Rectal smooth muscle tissue (tissue), 1 donor: ENCODE data around the gene RARG.

Experiments
- H3K27ac ChIP-seq: one replicate; pipeline ENCODE4 v1.7.0; 2013; ENCODE audit warnings: low read depth, low read length, inconsistent platforms
- H3K27me3 ChIP-seq: one replicate; pipeline ENCODE4 v1.7.0; 2013; ENCODE audit warnings: low read length; ENCODE audit not compliant: control insufficient read depth, insufficient read depth
- H3K36me3 ChIP-seq: one replicate; pipeline ENCODE4 v1.7.0; 2013; ENCODE audit warnings: low read length; ENCODE audit not compliant: control insufficient read depth, insufficient read depth
- H3K4me1 ChIP-seq: one replicate; pipeline ENCODE4 v1.7.0; 2013; ENCODE audit warnings: low read length; ENCODE audit not compliant: control insufficient read depth, insufficient read depth
- H3K4me3 ChIP-seq: one replicate; pipeline ENCODE4 v1.7.0; 2013; ENCODE audit warnings: low read length
- H3K9ac ChIP-seq: one replicate; pipeline ENCODE4 v1.7.0; 2013; ENCODE audit warnings: low read length

Gene RARG

DNA sequence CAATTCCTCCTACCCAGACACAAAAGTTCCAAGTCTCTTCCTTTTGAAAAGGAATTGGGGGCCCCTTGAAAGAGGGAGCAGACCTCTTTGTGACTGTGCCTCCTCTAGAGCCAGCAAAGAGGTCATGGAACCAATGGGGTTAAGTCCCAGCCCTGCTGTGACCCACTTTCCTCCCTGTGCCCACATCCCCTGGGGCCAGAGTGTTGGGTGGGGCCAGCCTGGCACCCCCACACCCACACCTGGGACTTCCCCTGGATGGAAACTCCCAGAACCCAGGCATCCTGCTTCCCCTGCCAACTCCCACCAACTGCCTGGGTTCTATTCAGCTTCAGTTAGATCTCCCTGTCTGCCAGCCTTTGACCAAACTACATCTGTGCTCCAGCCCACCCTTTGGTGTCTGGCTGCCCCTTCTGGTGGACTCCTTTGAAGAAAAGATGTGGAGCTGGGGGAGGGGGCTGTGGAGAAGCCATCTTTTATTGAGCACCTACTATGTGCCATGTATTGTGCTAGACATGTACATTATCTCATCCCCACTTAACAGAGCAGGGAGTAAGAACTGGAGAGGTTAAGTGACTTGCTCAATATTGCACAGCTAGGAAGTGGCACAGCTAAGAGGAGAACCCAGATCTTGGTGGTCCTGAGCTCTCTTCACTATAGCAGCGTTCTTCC is 4.6 kb upstream of the RARG start:
- peaks cover 19% of the 10 kb centered on the region for H3K4me1 ChIP-seq
- H3K4me3 ChIP-seq = no peak overlapping the region
- H3K9ac ChIP-seq = no peak overlapping the region
- H3K36me3 ChIP-seq = no peaks in the 10 kb centered on the region
- no peak overlapping the region for H3K27ac ChIP-seq
- no peaks in the 10 kb centered on the region for H3K27me3 ChIP-seq

DNA sequence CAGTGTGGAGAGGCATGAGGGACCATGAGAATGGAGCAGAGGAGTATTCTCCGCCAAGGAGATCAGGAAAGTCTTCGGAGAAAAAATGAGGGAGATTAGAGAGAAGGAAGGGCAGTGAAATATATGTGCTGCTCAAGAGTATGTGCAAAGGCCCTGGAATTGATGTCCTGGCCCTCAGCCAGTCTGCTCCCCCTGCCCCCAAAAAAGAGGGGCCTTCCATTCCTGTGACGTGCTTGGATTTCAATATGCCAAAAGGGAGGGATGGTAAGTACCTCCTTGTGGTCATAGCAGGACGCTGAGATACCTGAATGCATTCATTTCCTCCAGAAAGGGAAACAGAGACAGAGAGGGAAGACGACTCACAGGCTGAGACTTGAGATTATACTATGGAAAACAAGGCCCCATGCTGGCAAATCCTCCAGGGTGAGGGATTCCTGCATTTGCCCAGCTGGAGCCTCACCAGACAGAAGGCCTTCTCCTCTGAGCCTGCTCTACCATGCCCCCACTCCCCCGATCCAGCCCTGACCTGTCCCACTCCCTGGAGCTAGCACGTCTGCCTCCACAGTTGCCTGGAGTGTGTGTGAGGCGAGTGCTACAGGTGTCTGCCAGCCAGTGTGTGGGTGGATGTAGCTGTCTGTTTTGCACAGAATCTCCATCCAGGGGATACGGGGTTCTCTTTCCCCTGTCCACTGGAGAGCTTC is 3.9 kb upstream of the RARG start:
- Histone ChIP-seq H3K4me1 (peaks cover 21% of the 10 kb centered on the region), H3K4me3 (no peak overlapping the region), H3K27me3 (no peaks in the 10 kb centered on the region), H3K27ac (no peak overlapping the region), H3K36me3 (no peaks in the 10 kb centered on the region), H3K9ac (no peak overlapping the region)

DNA sequence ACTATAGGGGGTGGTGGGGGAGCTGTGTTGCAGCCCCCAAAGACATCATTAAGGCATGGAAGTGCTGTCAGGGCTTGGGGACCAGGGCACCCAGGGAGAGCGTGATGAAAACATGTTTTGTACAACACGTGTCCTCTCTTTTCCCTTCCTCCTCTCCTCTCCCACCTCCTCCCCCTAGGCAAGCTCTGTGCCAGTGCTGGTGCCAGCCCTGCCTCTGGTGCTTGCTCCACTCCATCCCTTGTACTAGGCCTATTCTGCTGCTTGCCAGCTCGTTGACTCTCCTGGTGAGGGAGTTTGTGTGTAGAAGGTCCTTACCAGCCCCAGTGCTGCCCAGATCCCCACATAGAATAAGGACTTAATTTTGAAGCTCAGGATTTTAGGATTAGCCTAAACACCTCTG is 3.2 kb upstream of the RARG start:
- Histone ChIP-seq H3K27me3 (no peaks in the 10 kb centered on the region), H3K4me3 (no peak overlapping the region), H3K36me3 (no peaks in the 10 kb centered on the region), H3K9ac (no peak overlapping the region), H3K27ac (peak overlapping the region; percentile 14), H3K4me1 (peaks cover 21% of the 10 kb centered on the region)

DNA sequence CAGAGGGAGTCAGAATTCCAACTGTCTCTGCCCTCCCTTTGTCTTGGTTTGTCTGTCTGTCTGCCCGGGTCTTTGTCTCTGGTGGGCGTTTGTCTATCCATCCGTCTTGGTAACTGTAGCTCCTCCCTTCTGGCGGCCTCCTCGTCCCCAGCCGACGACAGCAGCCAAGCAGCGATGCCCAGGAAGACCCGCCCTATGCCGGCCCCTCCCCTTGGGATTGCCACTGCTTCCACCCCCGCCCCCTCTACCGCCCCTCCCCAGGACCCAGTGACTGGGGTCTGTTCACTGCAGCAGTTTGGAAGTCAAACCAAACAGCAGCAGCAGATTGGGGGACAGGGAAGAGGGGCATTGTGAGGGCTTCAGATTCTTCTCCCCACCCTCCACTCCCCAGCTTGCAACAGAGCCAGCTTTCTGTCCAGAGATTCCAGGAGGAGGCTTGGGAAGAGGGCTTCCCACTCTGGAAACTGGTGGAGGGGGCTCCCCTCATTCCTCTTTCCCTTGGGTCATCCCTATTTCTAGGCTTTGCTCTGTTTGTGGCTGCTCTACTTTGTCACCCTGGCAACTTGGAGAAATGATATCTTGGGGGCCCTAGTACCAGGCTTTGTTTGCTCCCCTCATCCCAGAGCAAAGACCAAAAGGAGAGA is 2.4 kb upstream of the RARG start:
- H3K9ac ChIP-seq = no peak overlapping the region
- peaks cover 21% of the 10 kb centered on the region for H3K4me1 ChIP-seq
- H3K27me3 ChIP-seq = no peaks in the 10 kb centered on the region
- H3K36me3 ChIP-seq = no peaks in the 10 kb centered on the region
- H3K4me3 ChIP-seq = no peak overlapping the region
- H3K27ac ChIP-seq = peak overlapping the region; percentile 14

GRCh38 chr12:53233671-53234121 is 1.7 kb upstream of the RARG start:
- Histone ChIP-seq H3K27ac (peak overlapping the region; percentile 80), H3K4me1 (peaks cover 21% of the 10 kb centered on the region), H3K4me3 (peak overlapping the region; percentile 35)

GRCh38 chr12:53232646-53233461 is 845 bp upstream of the RARG start:
- peaks cover 21% of the 10 kb centered on the region for H3K4me1 ChIP-seq
- peak overlapping the region; percentile 26 for H3K9ac ChIP-seq

More at GRCh38 chr12:53233671-53234121, 1.7 kb upstream of the RARG start:
- Histone ChIP-seq H3K36me3 (no peaks in the 10 kb centered on the region), H3K27me3 (no peaks in the 10 kb centered on the region), H3K9ac (peak overlapping the region; percentile 26)

DNA sequence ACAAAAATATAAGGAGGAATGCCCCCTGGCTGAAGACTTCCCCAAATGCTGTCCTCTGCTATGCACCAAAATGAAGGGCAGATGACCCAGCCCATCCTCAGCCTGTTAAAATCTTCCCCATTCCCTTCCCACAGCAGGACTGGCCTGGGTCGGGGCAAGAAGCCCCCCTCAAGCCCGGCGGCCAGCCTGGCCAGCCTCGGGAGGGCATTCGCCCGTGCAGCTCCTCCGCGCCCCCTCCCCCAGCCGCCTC is 413 bp downstream of the RARG start:
- Histone ChIP-seq H3K4me1 (peaks cover 21% of the 10 kb centered on the region), H3K27ac (peak overlapping the region; percentile 60), H3K4me3 (peak overlapping the region; percentile 77), H3K27me3 (no peaks in the 10 kb centered on the region), H3K36me3 (no peaks in the 10 kb centered on the region), H3K9ac (peak overlapping the region; percentile 50)

More at GRCh38 chr12:53232646-53233461, 845 bp upstream of the RARG start:
- Histone ChIP-seq H3K4me3 (peak overlapping the region; percentile 56), H3K27ac (peak overlapping the region; percentile 80), H3K36me3 (no peaks in the 10 kb centered on the region), H3K27me3 (no peaks in the 10 kb centered on the region)

DNA sequence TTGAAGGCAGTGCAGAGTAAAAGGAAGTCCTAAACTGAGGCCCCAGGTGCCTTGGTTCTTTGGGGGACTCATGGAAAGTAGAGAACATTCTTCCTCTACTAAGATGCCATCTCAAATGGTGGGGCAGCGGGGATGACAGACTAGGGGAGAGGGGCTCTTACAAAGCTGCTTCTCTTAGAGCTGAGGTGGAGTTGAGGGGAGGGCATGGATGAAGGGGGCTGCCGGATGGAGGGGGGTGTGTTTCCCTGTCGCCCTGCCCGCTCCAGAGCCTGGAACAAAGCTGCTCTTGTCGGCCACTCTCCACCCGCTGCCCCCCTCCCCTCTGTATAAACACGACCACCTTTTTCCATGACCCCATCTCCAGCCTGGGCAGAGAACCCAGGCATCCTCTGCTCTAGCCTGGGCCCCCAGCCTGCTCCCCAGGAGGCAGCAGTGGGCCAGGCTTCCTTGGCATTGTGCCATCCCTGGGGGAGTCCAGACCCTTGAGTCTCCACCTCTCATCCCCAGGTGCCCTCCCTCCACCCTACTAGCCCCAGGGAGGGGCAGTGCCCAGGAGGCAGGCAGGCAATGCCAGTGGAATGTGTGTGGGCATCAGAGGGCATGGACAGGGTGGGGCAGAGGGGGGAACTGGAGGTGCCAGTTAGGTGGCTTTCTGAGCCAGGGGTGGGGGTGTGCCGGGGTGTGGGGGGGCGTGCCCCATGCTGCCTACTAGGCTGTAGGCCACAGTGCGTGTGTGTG is 1.7 kb downstream of the RARG start:
- H3K9ac ChIP-seq = no peak overlapping the region
- no peak overlapping the region for H3K4me3 ChIP-seq
- H3K27ac ChIP-seq = peak overlapping the region; percentile 60
- no peaks in the 10 kb centered on the region for H3K36me3 ChIP-seq
- no peaks in the 10 kb centered on the region for H3K27me3 ChIP-seq
- H3K4me1 ChIP-seq = peaks cover 22% of the 10 kb centered on the region

DNA sequence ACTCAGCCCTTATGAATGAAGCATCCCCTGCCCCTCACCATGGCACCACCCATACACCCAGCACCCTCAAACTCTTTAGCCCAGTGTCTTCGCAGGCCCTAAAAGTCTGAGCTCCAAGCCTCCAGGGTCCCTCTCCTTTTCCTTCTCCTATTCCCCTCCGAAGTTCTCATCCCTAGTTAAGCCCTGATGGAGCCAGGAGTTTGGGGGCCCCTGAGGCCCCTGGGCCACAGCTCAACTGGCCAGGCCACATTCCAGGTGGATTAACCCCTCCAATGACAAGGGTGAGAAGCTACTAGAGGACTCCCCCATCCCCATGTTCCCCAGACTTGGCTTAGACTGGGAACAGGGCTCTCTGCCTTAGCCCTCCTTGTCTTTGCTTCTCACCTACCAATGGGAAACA is 2.6 kb downstream of the RARG start:
- Histone ChIP-seq H3K36me3 (no peaks in the 10 kb centered on the region), H3K27me3 (no peaks in the 10 kb centered on the region), H3K4me1 (peaks cover 29% of the 10 kb centered on the region), H3K9ac (no peak overlapping the region), H3K4me3 (no peak overlapping the region), H3K27ac (no peak overlapping the region)

- Histone ChIP-seq H3K36me3 (no peaks in the 10 kb centered on the region), H3K9ac (no peak overlapping the region), H3K4me1 (peaks cover 30% of the 10 kb centered on the region), H3K4me3 (no peak overlapping the region), H3K27ac (no peak overlapping the region), H3K27me3 (no peaks in the 10 kb centered on the region)
Observed at GRCh38 chr12:53227836-53228235, 4.2 kb downstream of the RARG start.

DNA sequence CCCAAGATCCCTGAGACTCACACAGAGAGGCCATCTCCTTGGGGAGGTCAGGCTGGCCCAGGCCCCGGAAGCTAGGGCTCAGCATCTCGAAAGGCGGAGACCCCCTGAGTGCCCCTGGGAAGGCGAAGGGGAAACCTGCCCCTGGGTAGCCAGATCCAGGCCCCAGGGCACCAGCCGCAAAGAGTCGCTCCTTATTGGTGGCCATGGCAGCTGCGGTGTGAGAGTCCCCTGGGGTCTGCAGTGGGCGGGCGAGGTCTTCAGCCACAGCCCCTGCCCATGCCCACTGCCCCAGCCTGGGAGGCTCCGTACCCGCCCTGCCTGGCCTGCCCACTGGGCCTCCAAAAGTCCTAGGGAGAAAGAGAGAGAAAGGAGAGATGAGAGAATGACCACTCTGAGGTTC is 4.7 kb downstream of the RARG start:
- H3K9ac ChIP-seq = no peak overlapping the region
- H3K27ac ChIP-seq = no peak overlapping the region
- H3K27me3 ChIP-seq = no peaks in the 10 kb centered on the region
- H3K4me3 ChIP-seq = no peak overlapping the region
- H3K4me1 ChIP-seq = peaks cover 28% of the 10 kb centered on the region
- H3K36me3 ChIP-seq = no peaks in the 10 kb centered on the region

- no peaks in the 10 kb centered on the region for H3K27me3 ChIP-seq
- no peak overlapping the region for H3K9ac ChIP-seq
- no peaks in the 10 kb centered on the region for H3K36me3 ChIP-seq
- no peak overlapping the region for H3K4me3 ChIP-seq
- peaks cover 27% of the 10 kb centered on the region for H3K4me1 ChIP-seq
- no peak overlapping the region for H3K27ac ChIP-seq
Observed at GRCh38 chr12:53226815-53227214, 5.2 kb downstream of the RARG start.
